H9 (cell line): ENCODE results near the gene CACNA1G. TPM values are rescaled to one million over a fixed set of nuclear protein-coding genes. Genes with fewer than 3 reads are reported as not detected.
A peak's percentile ranks its signal among the peaks of the same experiment; 100 is the strongest.

Source experiments
- DNase-seq: peaks from one replicate; pipeline ENCODE4 v3.0.0-alpha.2; 2017
- H2AFZ ChIP-seq: one replicate; pipeline ENCODE4 v1.6.1; 2013; ENCODE audit warnings: mild to moderate bottlenecking, low read length, control low read depth, moderate library complexity
- H2AK5ac ChIP-seq: 2 replicates; pipeline ENCODE4 v1.6.1; 2013; ENCODE audit warnings: low read length, control low read depth, mixed read lengths; ENCODE audit not compliant: insufficient read length
- H2BK120ac ChIP-seq: one replicate; pipeline ENCODE4 v1.6.1; 2013; ENCODE audit warnings: low read depth, mild to moderate bottlenecking, low read length, control low read depth, inconsistent platforms; ENCODE audit not compliant: poor library complexity, severe bottlenecking
- H2BK12ac ChIP-seq: 2 replicates; pipeline ENCODE4 v1.6.1; 2013; ENCODE audit warnings: low read length, control low read depth, mixed read lengths, low read depth; ENCODE audit not compliant: insufficient read length
- H2BK15ac ChIP-seq: 2 replicates; pipeline ENCODE4 v1.6.1; 2013; ENCODE audit warnings: low read depth, low read length, control low read depth
- H2BK20ac ChIP-seq: one replicate; pipeline ENCODE4 v1.6.1; 2013; ENCODE audit warnings: low read depth, mild to moderate bottlenecking, low read length, control low read depth, inconsistent platforms; ENCODE audit not compliant: poor library complexity, severe bottlenecking
- H2BK5ac ChIP-seq: 2 replicates; pipeline ENCODE4 v1.6.1; 2013; ENCODE audit warnings: low read length, control low read depth, mixed read lengths; ENCODE audit not compliant: insufficient read length
- H3K14ac ChIP-seq: 2 replicates; pipeline ENCODE4 v1.6.1; 2013; ENCODE audit warnings: low read length, control low read depth; ENCODE audit not compliant: insufficient read depth
- H3K18ac ChIP-seq: 2 replicates; pipeline ENCODE4 v1.6.1; 2013; ENCODE audit warnings: low read depth, mild to moderate bottlenecking, mixed read lengths, low read length, control low read depth; ENCODE audit not compliant: insufficient read length
- H3K23ac ChIP-seq: 2 replicates; pipeline ENCODE4 v1.6.1; 2013; ENCODE audit warnings: low read length, control low read depth, mixed read lengths, low read depth; ENCODE audit not compliant: insufficient read length
- H3K23me2 ChIP-seq: 2 replicates; pipeline ENCODE4 v1.6.1; 2013; ENCODE audit warnings: low read depth, mild to moderate bottlenecking, mixed read lengths, low read length, control low read depth; ENCODE audit not compliant: insufficient read length, poor library complexity, severe bottlenecking
- H3K27ac ChIP-seq: 2 replicates; pipeline ENCODE4 v1.5.1; 2013; ENCODE audit warnings: low read length, control low read depth, mixed read lengths, low read depth; ENCODE audit not compliant: insufficient read length
- H3K27me3 ChIP-seq: 2 replicates; pipeline ENCODE4 v1.6.1; 2013; ENCODE audit warnings: low read length, control low read depth, inconsistent platforms; ENCODE audit not compliant: insufficient read depth
- H3K4ac ChIP-seq: 2 replicates; pipeline ENCODE4 v1.6.1; 2013; ENCODE audit warnings: low read depth, mild to moderate bottlenecking, control low read depth, inconsistent platforms, low read length, moderate library complexity
- H3K4me1 ChIP-seq: 2 replicates; pipeline ENCODE4 v1.6.1; 2013; ENCODE audit warnings: low read length, control low read depth, inconsistent platforms; ENCODE audit not compliant: insufficient read depth
- H3K4me2 ChIP-seq: 2 replicates; pipeline ENCODE4 v1.6.1; 2013; ENCODE audit warnings: low read length, control low read depth, mixed read lengths; ENCODE audit not compliant: insufficient read length, insufficient read depth
- H3K56ac ChIP-seq: 2 replicates; pipeline ENCODE4 v1.6.1; 2013; ENCODE audit warnings: low read depth, mild to moderate bottlenecking, mixed read lengths, low read length, control low read depth; ENCODE audit not compliant: insufficient read length
- H3K79me1 ChIP-seq: 2 replicates; pipeline ENCODE4 v1.6.1; 2013; ENCODE audit warnings: low read depth, mild to moderate bottlenecking, moderate library complexity, low read length, control low read depth, inconsistent platforms; ENCODE audit not compliant: insufficient read depth, poor library complexity, severe bottlenecking
- H3K79me2 ChIP-seq: 2 replicates; pipeline ENCODE4 v1.6.1; 2013; ENCODE audit warnings: low read length, control low read depth, inconsistent platforms; ENCODE audit not compliant: insufficient read depth
- H3K9ac ChIP-seq: 2 replicates; pipeline ENCODE4 v1.6.1; 2013; ENCODE audit warnings: low read length, control low read depth, mixed read lengths; ENCODE audit not compliant: insufficient read length; ENCODE audit errors: extremely low read depth
- H3K9me3 ChIP-seq: one replicate; pipeline ENCODE4 v1.6.1; 2013; ENCODE audit warnings: low read depth, low read length, inconsistent platforms; ENCODE audit not compliant: control insufficient read depth
- H3T11ph ChIP-seq: one replicate; pipeline ENCODE4 v1.6.1; 2013; ENCODE audit warnings: mild to moderate bottlenecking, low read length, control low read depth, inconsistent platforms
- H4K20me1 ChIP-seq: one replicate; pipeline ENCODE4 v1.6.1; 2013; ENCODE audit not compliant: control insufficient read depth, insufficient read length, insufficient read depth
- H4K5ac ChIP-seq: 2 replicates; pipeline ENCODE4 v1.6.1; 2013; ENCODE audit warnings: low read depth, mild to moderate bottlenecking, mixed read lengths, low read length, control low read depth; ENCODE audit not compliant: insufficient read length
- H4K8ac ChIP-seq: replicated peaks from 2 replicates; pipeline ENCODE4 v1.6.1; 2013; ENCODE audit warnings: low read length, control low read depth, mixed read lengths, low read depth; ENCODE audit not compliant: insufficient read length
- H4K91ac ChIP-seq: 2 replicates; pipeline ENCODE4 v1.6.1; 2013; ENCODE audit warnings: low read depth, mild to moderate bottlenecking, moderate library complexity, mixed read lengths, low read length, control low read depth; ENCODE audit not compliant: insufficient read length
- H3K27ac Mint-ChIP-seq, 3 experiments: 2 replicates in 2 of 3; 3 replicates in 1 of 3; pipeline ENCODE4 v1.8.0; 2020 to 2021; ENCODE audit warnings: mixed read lengths in 3 of 3, mild to moderate bottlenecking in 1 of 3, moderate library complexity in 1 of 3
- H3K27me3 Mint-ChIP-seq: 2 replicates; pipeline ENCODE4 v1.8.0; 2021; ENCODE audit warnings: low read depth, mild to moderate bottlenecking, moderate library complexity, mixed read lengths
- H3K36me3 Mint-ChIP-seq, 3 experiments: 2 replicates in 2 of 3; 3 replicates in 1 of 3; pipeline ENCODE4 v1.8.0; 2020 to 2021; ENCODE audit warnings: low read depth in 3 of 3, mixed read lengths in 3 of 3; ENCODE audit not compliant: insufficient read depth in 1 of 3
- H3K4me1 Mint-ChIP-seq, 2 experiments: 2 replicates each; pipeline ENCODE4 v1.8.0; 2020; ENCODE audit warnings: mixed read lengths in 2 of 2
- H3K4me3 Mint-ChIP-seq, 2 experiments: 2 replicates in 1 of 2; 3 replicates in 1 of 2; pipeline ENCODE4 v1.8.0; 2020 to 2021; ENCODE audit warnings: mild to moderate bottlenecking in 2 of 2, mixed read lengths in 2 of 2, moderate library complexity in 1 of 2
- H3K9me3 Mint-ChIP-seq, 2 experiments: 2 replicates in 1 of 2; 3 replicates in 1 of 2; pipeline ENCODE4 v1.8.0; 2020; ENCODE audit warnings: mild to moderate bottlenecking in 2 of 2, mixed read lengths in 2 of 2, moderate library complexity in 1 of 2
- WGBS: extraction: QIAGEN DNeasy Blood & Tissue Kit; methylation state at CpG from one replicate; pipeline ENCODE4 v1.1.7; 2013; ENCODE audit warnings: missing lambda C conversion rate, low lambda C conversion rate, mixed read lengths; ENCODE audit not compliant: insufficient read length; ENCODE audit errors: extremely low coverage; 5-methylcytosine and 5-hydroxymethylcytosine counted together
- total RNA-seq: library from RNA; stranded (reverse); gene quantifications from 2 replicates; pipeline ENCODE4 v1.2.1, GENCODE V29; 2021
- TF ChIP-seq, protein P1 (sequence below): fragments of 200-600 bp; sonication (generic); conservative IDR thresholded peaks from 3 replicates; pipeline ENCODE4 v1.8.0; 2021; ENCODE audit warnings: antibody characterized with exemption, mild to moderate bottlenecking

CACNA1G gene
- total RNA-seq, 1 experiment from 2014 or later, result 1.5 TPM

DNA sequence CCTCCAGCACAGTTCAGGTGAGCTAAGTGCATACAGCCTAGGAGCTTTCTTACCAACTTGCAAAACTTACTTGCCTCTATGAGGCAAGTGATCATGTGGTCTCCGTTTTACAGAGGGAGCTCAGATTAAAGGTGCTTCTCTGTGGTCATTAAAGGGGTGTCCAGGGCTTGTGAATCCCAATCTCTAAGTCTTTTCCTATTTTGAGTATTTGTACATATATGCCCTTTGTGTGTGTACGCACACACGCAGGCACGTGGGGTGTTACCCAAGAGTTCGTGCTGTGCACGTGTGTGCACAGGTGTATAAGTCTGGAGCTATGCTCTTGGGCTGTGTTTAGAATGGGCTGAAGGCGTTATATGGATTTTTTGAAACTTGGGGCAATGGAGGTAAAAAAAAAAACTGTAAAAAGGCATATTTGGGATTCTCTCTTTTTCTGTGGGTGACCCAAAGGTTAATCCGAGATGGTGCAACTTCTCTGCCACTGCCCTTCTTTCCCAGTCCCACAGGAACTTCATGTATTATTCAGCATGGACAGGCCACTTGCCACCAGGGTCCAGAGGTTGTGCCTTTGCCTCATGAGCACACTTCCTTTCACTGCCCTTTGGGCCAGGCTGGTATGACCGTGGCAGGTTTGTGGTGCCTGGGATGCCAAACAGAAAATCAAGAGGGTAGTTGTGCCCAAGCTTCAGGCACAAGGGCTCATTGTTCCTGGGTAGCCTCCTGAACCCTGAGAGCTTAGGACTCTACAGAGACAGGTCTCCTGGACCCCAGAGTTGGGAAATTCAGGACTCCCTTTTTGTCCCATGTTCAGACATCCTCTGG, 75.7 kb downstream of the CACNA1G start:
- Histone ChIP-seq H3K56ac (no peak overlapping the region), H3K27ac (no peak overlapping the region), H2BK20ac (no peak overlapping the region), H3K4me1 (no peaks in the 10 kb centered on the region; the same call in 1 of the 2 replicates), H3T11ph (no peak overlapping the region), H3K23me2 (peaks cover 9% of the 10 kb centered on the region), H2BK15ac (no peak overlapping the region), H2BK5ac (no peak overlapping the region), H3K4ac (no peak overlapping the region), H3K18ac (no peak overlapping the region), H2BK120ac (no peak overlapping the region), H2BK12ac (no peak overlapping the region), H4K91ac (no peak overlapping the region), H4K20me1 (no peaks in the 10 kb centered on the region), H3K79me2 (no peaks in the 10 kb centered on the region), H3K14ac (no peak overlapping the region), H2AFZ (no peak overlapping the region), H2AK5ac (no peak overlapping the region), H4K5ac (no peak overlapping the region), H3K23ac (no peak overlapping the region), H3K4me2 (no peak overlapping the region), H3K27me3 (peaks cover 23% of the 10 kb centered on the region; the same call in 1 of the 2 replicates), H3K79me1 (no peaks in the 10 kb centered on the region), H3K9me3 (no peaks in the 10 kb centered on the region), H4K8ac (no peak overlapping the region), H3K9ac (no peak overlapping the region)
- Mint-ChIP-seq H3K36me3 (no peaks in the 10 kb centered on the region), H3K27me3 (peaks cover 62% of the 10 kb centered on the region), H3K4me3 (0 out of 5 replicates have a peak overlapping the region, but pooled peaks of 1 of the 2 experiments have one; percentile 6), H3K9me3 (no peaks in the 10 kb centered on the region), H3K4me1 (peaks cover 3 to 26% of the 10 kb centered on the region in 2 experiments), H3K27ac (no peak overlapping the region)
- TF ChIP-seq, protein P1, sequence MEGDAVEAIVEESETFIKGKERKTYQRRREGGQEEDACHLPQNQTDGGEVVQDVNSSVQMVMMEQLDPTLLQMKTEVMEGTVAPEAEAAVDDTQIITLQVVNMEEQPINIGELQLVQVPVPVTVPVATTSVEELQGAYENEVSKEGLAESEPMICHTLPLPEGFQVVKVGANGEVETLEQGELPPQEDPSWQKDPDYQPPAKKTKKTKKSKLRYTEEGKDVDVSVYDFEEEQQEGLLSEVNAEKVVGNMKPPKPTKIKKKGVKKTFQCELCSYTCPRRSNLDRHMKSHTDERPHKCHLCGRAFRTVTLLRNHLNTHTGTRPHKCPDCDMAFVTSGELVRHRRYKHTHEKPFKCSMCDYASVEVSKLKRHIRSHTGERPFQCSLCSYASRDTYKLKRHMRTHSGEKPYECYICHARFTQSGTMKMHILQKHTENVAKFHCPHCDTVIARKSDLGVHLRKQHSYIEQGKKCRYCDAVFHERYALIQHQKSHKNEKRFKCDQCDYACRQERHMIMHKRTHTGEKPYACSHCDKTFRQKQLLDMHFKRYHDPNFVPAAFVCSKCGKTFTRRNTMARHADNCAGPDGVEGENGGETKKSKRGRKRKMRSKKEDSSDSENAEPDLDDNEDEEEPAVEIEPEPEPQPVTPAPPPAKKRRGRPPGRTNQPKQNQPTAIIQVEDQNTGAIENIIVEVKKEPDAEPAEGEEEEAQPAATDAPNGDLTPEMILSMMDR, result no peak
- no CpG with 5 or more reads among the region's 9 CpGs for WGBS
- no peak for DNase-seq
